ENCODE data around the gene DENND4C.

GRCh38 chr9:19271081-19271480, 40.6 kb downstream of the DENND4C start:
- TF ChIP-seq CTCF (conservative IDR thresholded peaks at IDR 0.05; ENCODE audit: low read depth, low read length), result no peak
- TF ChIP-seq POLR2A (IDR thresholded peaks at IDR 0.05; ENCODE audit: low read depth, low read length), result no peak
- TF ChIP-seq CEBPB (IDR thresholded peaks at IDR 0.05; ENCODE audit: low read depth, low read length), result no peak
- TF ChIP-seq RFX5 (IDR thresholded peaks at IDR 0.05; ENCODE audit: low read depth, low read length), result no peak
- TF ChIP-seq ELK1 (IDR thresholded peaks at IDR 0.05; ENCODE audit: borderline replicate concordance, low read depth, low read length), result no peak
- TF ChIP-seq CHD1 (IDR thresholded peaks at IDR 0.05; ENCODE audit: low read depth, low read length), result no peak
- TF ChIP-seq RCOR1 (IDR thresholded peaks at IDR 0.05; ENCODE audit: insufficient replicate concordance, low read length), result no peak
- no peak for TF ChIP-seq MXI1 (IDR thresholded peaks at IDR 0.05; ENCODE audit: borderline replicate concordance, low read depth, low read length)

Data from IMR-90 (cell line).